ENCODE results near the gene LSAMP. TPM values are rescaled to one million over a fixed set of nuclear protein-coding genes. Genes with fewer than 3 reads are reported as not detected.

Gene LSAMP
- total and polyA plus RNA-seq, 2 of the 13 experiments (the other 11 are each of a cell fraction or from before 2014, with no cell fraction given) = not detected

GRCh38 chr3:115937054-115937453, 508.2 kb downstream of the LSAMP start:
- in situ Hi-C loops (cut with HindIII; ENCODE audit: extremely low pct_ligation_motif_present, low pct_unique_long_range_greater_than_20kb) (no loop called here), intact Hi-C loops (cut with micrococcal nuclease; ENCODE audit: unreplicated experiment) (no loop called here)
- no peak for DNase-seq (ENCODE audit: low spot score)
- CTCF ChIA-PET (ENCODE audit: low intra/inter-chr PET ratio, low total read pairs) = no interaction called here
- Histone ChIP-seq H3K9ac (ENCODE audit: insufficient read depth, low read depth, low read length) (no peak overlapping the region), H4K20me1 (ENCODE audit: insufficient read depth, low read length) (no peaks in the 10 kb centered on the region), H3K27me3 (ENCODE audit: control insufficient read depth in 1 of 2, insufficient read depth in 2 of 2, low read length in 2 of 2) (0 out of 5 replicates have a peak, but pooled peaks cover 0 to 5% of the 10 kb centered on the region in 2 experiments), H3K4me3 (replicated peaks in 1 of 3; ENCODE audit: insufficient read depth in 1 of 3, low read depth in 2 of 3, low read length in 3 of 3) (no peak overlapping the region), H3K27ac (ENCODE audit: extremely low read length, insufficient read depth, low read length) (no peak overlapping the region), H3K36me3 (replicated peaks in 1 of 2; ENCODE audit: control insufficient read depth in 1 of 2, insufficient read depth in 2 of 2, low read length in 2 of 2) (no peaks in the 10 kb centered on the region), H3K79me2 (ENCODE audit: insufficient read depth, low read length) (no peaks in the 10 kb centered on the region), H3K4me2 (ENCODE audit: low read depth, low read length) (no peak overlapping the region), H2AFZ (ENCODE audit: low read length) (no peak overlapping the region), H3K4me1 (ENCODE audit: insufficient read depth, low read length) (no peaks in the 10 kb centered on the region), H3K9me3 (ENCODE audit: low read length) (no peaks in the 10 kb centered on the region)
- no peak for ATAC-seq
- POLR2A ChIA-PET = no interaction called here
- 1% methylated on average over 2 of the region's 2 CpGs for WGBS (ENCODE audit: low lambda C conversion rate)
- no TSS peak for BruUV-seq (replicated peaks)
- FAIRE-seq = no peak
- no peak for TF ChIP-seq GZF1 (CRISPR knock-in tag; IDR thresholded peaks at IDR 0.05)
- TF ChIP-seq ZNF607 (CRISPR knock-in tag; IDR thresholded peaks at IDR 0.05; ENCODE audit: borderline replicate concordance) = no peak
- no peak for TF ChIP-seq CCAR2 (optimal IDR thresholded peaks at IDR 0.05; ENCODE audit: low read depth, low read length)
- no peak for TF ChIP-seq TGIF2 (CRISPR knock-in tag; IDR thresholded peaks at IDR 0.05)
- TF ChIP-seq CEBPG (CRISPR knock-in tag; IDR thresholded peaks at IDR 0.05) = no peak
- TF ChIP-seq STAT6 (CRISPR knock-in tag; IDR thresholded peaks at IDR 0.05; ENCODE audit: borderline replicate concordance) = no peak
- TF ChIP-seq ZKSCAN8 (CRISPR knock-in tag; IDR thresholded peaks at IDR 0.05; ENCODE audit: borderline replicate concordance) = no peak

GRCh38 chr3:115932807-115933206, 512.5 kb downstream of the LSAMP start:
- FAIRE-seq (no peak), DNase-seq (ENCODE audit: low spot score) (no peak)
- intact Hi-C loops (cut with micrococcal nuclease; ENCODE audit: unreplicated experiment) = no loop called here
- TF ChIP-seq GLI4 (CRISPR knock-in tag; IDR thresholded peaks at IDR 0.05; ENCODE audit: borderline replicate concordance) = no peak
- no peak for TF ChIP-seq ESRRA (CRISPR knock-in tag; IDR thresholded peaks at IDR 0.05; ENCODE audit: low read depth)
- no peak for TF ChIP-seq ZNF101 (CRISPR knock-in tag; IDR thresholded peaks at IDR 0.05; ENCODE audit: borderline replicate concordance, low read depth)
- TF ChIP-seq ARNTL (CRISPR knock-in tag; IDR thresholded peaks at IDR 0.05) = no peak
- TF ChIP-seq TP53 (CRISPR knock-in tag; conservative IDR thresholded peaks at IDR 0.05) = no peak
- TF ChIP-seq ZNF850 (CRISPR knock-in tag; conservative IDR thresholded peaks at IDR 0.05) = no peak
- TF ChIP-seq MTF2 (CRISPR knock-in tag; IDR thresholded peaks at IDR 0.05; ENCODE audit: borderline replicate concordance) = no peak
- TF ChIP-seq ELF4 (CRISPR knock-in tag; IDR thresholded peaks at IDR 0.05; ENCODE audit: borderline replicate concordance) = no peak
- no peak for TF ChIP-seq ZNF800 (CRISPR knock-in tag; IDR thresholded peaks at IDR 0.05)
- no peak for TF ChIP-seq NFRKB (IDR thresholded peaks at IDR 0.05)

More at GRCh38 chr3:115932807-115933206, 512.5 kb downstream of the LSAMP start:
- Histone ChIP-seq H3K4me3 (replicated peaks in 1 of 3; ENCODE audit: insufficient read depth in 1 of 3, low read depth in 2 of 3, low read length in 3 of 3) (no peak overlapping the region), H3K4me2 (ENCODE audit: low read depth, low read length) (no peak overlapping the region), H3K4me1 (ENCODE audit: insufficient read depth, low read length) (no peaks in the 10 kb centered on the region), H3K36me3 (replicated peaks in 1 of 2; ENCODE audit: control insufficient read depth in 1 of 2, insufficient read depth in 2 of 2, low read length in 2 of 2) (no peaks in the 10 kb centered on the region), H3K9me3 (ENCODE audit: low read length) (no peaks in the 10 kb centered on the region), H3K9ac (ENCODE audit: insufficient read depth, low read depth, low read length) (no peak overlapping the region), H3K27ac (ENCODE audit: extremely low read length, insufficient read depth, low read length) (no peak overlapping the region), H3K27me3 (ENCODE audit: control insufficient read depth in 1 of 2, insufficient read depth in 2 of 2, low read length in 2 of 2) (0 out of 5 replicates have a peak, but pooled peaks cover 0 to 5% of the 10 kb centered on the region in 2 experiments), H4K20me1 (ENCODE audit: insufficient read depth, low read length) (no peaks in the 10 kb centered on the region), H2AFZ (ENCODE audit: low read length) (no peak overlapping the region), H3K79me2 (ENCODE audit: insufficient read depth, low read length) (no peaks in the 10 kb centered on the region)
- in situ Hi-C loops (cut with HindIII; ENCODE audit: extremely low pct_ligation_motif_present, low pct_unique_long_range_greater_than_20kb) = no loop called here
- POLR2A ChIA-PET = no interaction called here
- CTCF ChIA-PET (ENCODE audit: low intra/inter-chr PET ratio, low total read pairs) = no interaction called here
- 28% methylated on average over 7 of the region's 7 CpGs for WGBS (ENCODE audit: low lambda C conversion rate)
- no peak for ATAC-seq
- BruUV-seq (replicated peaks) = no TSS peak

Data from HepG2 (cell line).